ENCODE data around the gene SYNDIG1. TPM values are rescaled to one million over a fixed set of nuclear protein-coding genes. Genes with fewer than 3 reads are reported as not detected.

Gene SYNDIG1
- total RNA-seq, 1 donor from 2014 or later: 5.6 TPM

DNA sequence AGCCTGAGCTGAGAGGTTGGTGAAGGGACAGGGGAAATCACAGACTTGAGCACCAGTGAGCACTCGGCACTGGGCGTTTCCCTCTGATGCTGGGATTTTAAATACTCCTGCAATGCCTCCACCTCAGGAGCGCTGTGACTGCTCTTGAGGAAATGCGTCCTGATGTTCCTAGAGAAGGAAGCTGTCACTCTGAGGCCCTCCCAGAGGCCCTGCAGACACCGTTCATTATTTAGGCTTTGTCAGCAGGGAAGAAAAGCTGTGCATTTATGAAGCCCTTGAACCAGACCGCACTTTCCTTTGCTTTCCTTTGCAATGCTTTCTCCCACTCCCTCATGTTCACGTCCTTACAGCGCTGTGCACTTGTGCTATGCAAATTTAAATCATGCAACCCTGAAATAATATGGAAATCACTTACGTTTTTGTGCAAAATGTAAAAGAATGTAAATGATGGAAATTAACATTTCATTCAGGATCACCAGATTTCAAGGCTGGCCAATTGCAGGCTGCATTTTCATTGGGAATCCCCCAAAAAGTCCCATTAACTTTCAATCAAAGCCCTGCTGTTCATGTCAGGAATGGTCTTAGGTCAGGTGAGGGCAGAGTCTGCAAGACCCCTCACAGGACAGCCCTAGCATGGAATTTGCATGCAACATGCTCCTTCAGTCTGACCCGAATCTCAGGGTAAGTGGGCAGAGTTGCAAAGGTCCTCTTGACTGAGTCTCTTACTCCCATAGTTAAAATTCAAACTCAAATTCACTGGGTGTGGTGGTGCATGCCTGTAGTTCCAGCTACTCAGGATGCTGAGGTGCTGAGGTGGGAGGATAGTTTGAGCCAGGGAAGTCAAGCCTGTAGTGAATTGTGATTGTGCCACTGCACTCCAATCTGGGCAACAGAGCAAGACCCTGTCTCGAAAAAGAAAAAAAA is 45.8 kb upstream of the SYNDIG1 start:
- Mint-ChIP-seq H3K4me1 (ENCODE audit: low read depth) (peaks cover 4% of the 10 kb centered on the region), H3K9me3 (ENCODE audit: low read depth) (peaks cover 3% of the 10 kb centered on the region), H3K36me3 (ENCODE audit: low read depth) (no peaks in the 10 kb centered on the region), H3K27ac (ENCODE audit: unreplicated experiment) (no peak overlapping the region), H3K27me3 (ENCODE audit: low read depth) (peaks cover 24% of the 10 kb centered on the region), H3K4me3 (ENCODE audit: unreplicated experiment) (no peak overlapping the region)
- TF ChIP-seq, protein P1, sequence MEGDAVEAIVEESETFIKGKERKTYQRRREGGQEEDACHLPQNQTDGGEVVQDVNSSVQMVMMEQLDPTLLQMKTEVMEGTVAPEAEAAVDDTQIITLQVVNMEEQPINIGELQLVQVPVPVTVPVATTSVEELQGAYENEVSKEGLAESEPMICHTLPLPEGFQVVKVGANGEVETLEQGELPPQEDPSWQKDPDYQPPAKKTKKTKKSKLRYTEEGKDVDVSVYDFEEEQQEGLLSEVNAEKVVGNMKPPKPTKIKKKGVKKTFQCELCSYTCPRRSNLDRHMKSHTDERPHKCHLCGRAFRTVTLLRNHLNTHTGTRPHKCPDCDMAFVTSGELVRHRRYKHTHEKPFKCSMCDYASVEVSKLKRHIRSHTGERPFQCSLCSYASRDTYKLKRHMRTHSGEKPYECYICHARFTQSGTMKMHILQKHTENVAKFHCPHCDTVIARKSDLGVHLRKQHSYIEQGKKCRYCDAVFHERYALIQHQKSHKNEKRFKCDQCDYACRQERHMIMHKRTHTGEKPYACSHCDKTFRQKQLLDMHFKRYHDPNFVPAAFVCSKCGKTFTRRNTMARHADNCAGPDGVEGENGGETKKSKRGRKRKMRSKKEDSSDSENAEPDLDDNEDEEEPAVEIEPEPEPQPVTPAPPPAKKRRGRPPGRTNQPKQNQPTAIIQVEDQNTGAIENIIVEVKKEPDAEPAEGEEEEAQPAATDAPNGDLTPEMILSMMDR (IDR thresholded peaks at IDR 0.05): no peak
- DNase-seq (ENCODE audit: low spot score): no peak

DNA sequence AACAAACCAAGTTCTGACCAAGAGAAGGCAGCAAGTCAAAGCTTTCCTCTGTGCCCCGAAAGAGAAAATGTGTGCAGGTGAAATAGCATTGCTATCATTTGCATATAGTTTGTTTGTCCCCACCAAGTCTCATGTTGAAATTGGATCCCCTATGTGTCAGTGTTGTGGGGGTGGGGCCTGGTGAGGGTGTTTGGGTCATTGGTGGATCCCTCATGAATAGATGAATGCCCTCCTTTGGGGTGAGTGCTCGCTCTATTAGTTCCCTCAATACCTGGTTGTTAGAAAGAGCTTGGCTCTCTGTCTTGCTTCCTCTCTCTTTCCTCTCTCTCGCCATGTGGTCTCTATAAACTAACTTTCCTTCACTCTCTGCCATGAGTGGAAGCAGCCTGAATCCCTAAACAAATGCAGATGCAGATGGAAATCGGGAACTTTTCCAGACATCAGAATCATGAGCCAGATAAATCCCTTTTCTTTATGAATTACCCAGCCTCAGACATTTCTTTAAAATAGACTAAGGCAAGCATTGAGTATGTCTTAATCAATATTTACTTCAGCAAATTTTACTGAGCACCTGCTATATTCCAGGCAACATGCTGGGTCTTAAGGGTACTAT is 43.8 kb upstream of the SYNDIG1 start:
- TF ChIP-seq, protein P1 (IDR thresholded peaks at IDR 0.05): no peak
- no peak overlapping the region for H3K27ac Mint-ChIP-seq (ENCODE audit: unreplicated experiment)
- no peaks in the 10 kb centered on the region for H3K4me1 Mint-ChIP-seq (ENCODE audit: low read depth)
- H3K4me3 Mint-ChIP-seq (ENCODE audit: unreplicated experiment): no peak overlapping the region
- DNase-seq (ENCODE audit: low spot score): no peak
- peaks cover 6% of the 10 kb centered on the region for H3K9me3 Mint-ChIP-seq (ENCODE audit: low read depth)
- no peaks in the 10 kb centered on the region for H3K36me3 Mint-ChIP-seq (ENCODE audit: low read depth)
- peaks cover 24% of the 10 kb centered on the region for H3K27me3 Mint-ChIP-seq (ENCODE audit: low read depth)

DNA sequence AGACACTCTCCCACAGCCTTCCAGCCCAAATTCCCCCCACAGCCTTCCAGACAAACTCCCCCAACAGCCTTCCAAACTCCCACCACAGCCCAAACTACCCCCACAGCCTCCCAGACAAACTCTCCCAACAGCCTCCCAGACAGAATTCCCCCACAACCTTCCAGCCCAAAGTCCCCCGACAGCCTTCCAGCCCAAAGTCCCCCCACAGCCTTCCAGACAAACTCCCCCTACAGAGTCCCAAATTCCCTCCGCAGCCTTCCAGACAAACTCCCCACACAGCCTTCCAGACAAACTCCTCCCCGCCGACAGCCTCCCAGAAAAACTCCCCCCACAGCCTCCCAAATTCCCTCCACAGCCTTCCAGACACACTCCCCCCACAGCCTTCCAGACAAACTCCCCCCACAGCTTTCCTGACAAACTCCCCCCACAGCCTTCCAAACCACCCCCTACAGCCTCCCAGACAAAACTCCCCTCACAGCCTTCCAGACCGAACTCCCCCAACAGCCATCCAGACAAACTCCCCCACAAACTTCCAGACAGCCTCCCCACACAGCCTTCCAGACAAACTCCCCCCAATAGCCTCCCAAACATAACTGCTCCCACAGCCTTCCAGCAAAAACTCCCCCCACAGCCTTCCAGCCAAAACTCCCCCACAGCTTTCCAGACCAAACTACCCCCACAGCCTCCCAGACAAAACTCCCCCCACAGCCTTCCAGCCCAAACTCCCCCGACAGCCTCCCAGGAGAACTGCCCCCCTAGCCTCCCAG is 38.0 kb upstream of the SYNDIG1 start:
- no peak overlapping the region for H3K4me3 Mint-ChIP-seq (ENCODE audit: unreplicated experiment)
- H3K4me1 Mint-ChIP-seq (ENCODE audit: low read depth): peaks cover 5% of the 10 kb centered on the region
- TF ChIP-seq, protein P1 (IDR thresholded peaks at IDR 0.05): no peak
- H3K36me3 Mint-ChIP-seq (ENCODE audit: low read depth): no peaks in the 10 kb centered on the region
- peaks cover 6% of the 10 kb centered on the region for H3K9me3 Mint-ChIP-seq (ENCODE audit: low read depth)
- no peak overlapping the region for H3K27ac Mint-ChIP-seq (ENCODE audit: unreplicated experiment)
- DNase-seq (ENCODE audit: low spot score): no peak
- peaks cover 2% of the 10 kb centered on the region for H3K27me3 Mint-ChIP-seq (ENCODE audit: low read depth)

DNA sequence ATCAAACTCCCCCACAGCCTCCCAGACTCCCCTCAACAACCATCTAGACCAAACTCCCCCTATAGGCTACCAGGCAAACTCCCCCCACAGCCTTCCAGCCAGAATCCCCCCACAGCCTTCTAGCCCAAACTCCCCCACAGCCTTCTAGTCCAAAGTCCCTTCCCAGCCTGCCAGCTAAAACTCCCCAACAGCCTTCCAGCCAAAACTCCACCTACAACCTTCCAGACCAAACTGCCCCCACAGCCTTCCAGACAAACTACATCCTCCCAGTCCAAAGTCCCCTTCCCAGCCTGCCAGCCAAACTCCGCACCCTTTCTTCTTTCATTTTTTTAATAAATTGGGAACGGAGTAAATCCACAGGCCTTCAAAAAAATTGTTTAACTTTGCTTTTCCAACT is 37.4 kb upstream of the SYNDIG1 start:
- DNase-seq (ENCODE audit: low spot score): no peak
- Mint-ChIP-seq H3K36me3 (ENCODE audit: low read depth) (no peaks in the 10 kb centered on the region), H3K27me3 (ENCODE audit: low read depth) (peaks cover 2% of the 10 kb centered on the region), H3K27ac (ENCODE audit: unreplicated experiment) (no peak overlapping the region), H3K4me1 (ENCODE audit: low read depth) (peaks cover 5% of the 10 kb centered on the region), H3K4me3 (ENCODE audit: unreplicated experiment) (no peak overlapping the region), H3K9me3 (ENCODE audit: low read depth) (peaks cover 6% of the 10 kb centered on the region)
- TF ChIP-seq, protein P1 (IDR thresholded peaks at IDR 0.05): no peak

DNA sequence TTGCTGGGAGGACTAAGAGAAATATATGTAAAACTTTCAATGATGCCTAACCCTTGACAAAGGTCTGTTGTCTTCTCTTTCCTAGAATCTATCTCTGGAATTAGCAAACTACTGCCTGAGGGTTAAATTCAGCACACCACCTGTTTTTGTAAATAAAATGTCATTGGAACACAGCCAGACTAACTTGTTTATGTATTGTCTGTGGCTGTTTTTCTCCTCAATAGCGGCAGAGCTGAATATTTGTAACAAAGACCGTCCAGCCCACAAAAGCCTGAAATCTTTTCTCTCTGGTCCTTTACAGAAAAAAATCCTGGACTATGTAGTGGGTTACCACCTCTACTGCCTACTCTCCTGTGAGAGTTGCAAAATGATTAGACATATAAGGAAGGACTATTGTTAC is 33.3 kb upstream of the SYNDIG1 start:
- DNase-seq (ENCODE audit: low spot score): no peak
- no peak overlapping the region for H3K27ac Mint-ChIP-seq (ENCODE audit: unreplicated experiment)
- TF ChIP-seq, protein P1 (IDR thresholded peaks at IDR 0.05): no peak
- peaks cover 5% of the 10 kb centered on the region for H3K4me1 Mint-ChIP-seq (ENCODE audit: low read depth)
- no peaks in the 10 kb centered on the region for H3K9me3 Mint-ChIP-seq (ENCODE audit: low read depth)
- peaks cover 17% of the 10 kb centered on the region for H3K27me3 Mint-ChIP-seq (ENCODE audit: low read depth)
- no peaks in the 10 kb centered on the region for H3K36me3 Mint-ChIP-seq (ENCODE audit: low read depth)
- H3K4me3 Mint-ChIP-seq (ENCODE audit: unreplicated experiment): no peak overlapping the region
